Adipocyte (in vitro differentiated cells): ENCODE measurements around the gene MIDN.

ENCODE experiments used
- DNase-seq: peaks from one replicate; pipeline ENCODE4 v3.0.0-alpha.2; 2015; ENCODE audit warnings: low read depth
- H3K27me3 ChIP-seq: replicated peaks from 2 replicates; pipeline ENCODE4 v1.7.0; 2013; ENCODE audit warnings: mild to moderate bottlenecking, low read length, moderate library complexity; ENCODE audit not compliant: control insufficient read depth, insufficient read depth
- H3K36me3 ChIP-seq: 2 replicates; pipeline ENCODE4 v1.7.0; 2013; ENCODE audit warnings: low read length, mild to moderate bottlenecking, moderate library complexity; ENCODE audit not compliant: control insufficient read depth, insufficient read depth, severe bottlenecking
- H3K4me1 ChIP-seq: 2 replicates; pipeline ENCODE4 v1.7.0; 2013; ENCODE audit warnings: mild to moderate bottlenecking, low read length, moderate library complexity; ENCODE audit not compliant: control insufficient read depth, insufficient read depth
- H3K4me3 ChIP-seq: 2 replicates; pipeline ENCODE4 v1.7.0; 2013; ENCODE audit warnings: mild to moderate bottlenecking, low read length, moderate library complexity
- H3K9ac ChIP-seq: 2 replicates; pipeline ENCODE4 v1.7.0; 2013; ENCODE audit warnings: mild to moderate bottlenecking, low read length, moderate library complexity
- H3K9me3 ChIP-seq: 2 replicates; pipeline ENCODE4 v1.7.0; 2013; ENCODE audit warnings: mild to moderate bottlenecking, low read length, moderate library complexity; ENCODE audit not compliant: control insufficient read depth

Gene MIDN

DNA sequence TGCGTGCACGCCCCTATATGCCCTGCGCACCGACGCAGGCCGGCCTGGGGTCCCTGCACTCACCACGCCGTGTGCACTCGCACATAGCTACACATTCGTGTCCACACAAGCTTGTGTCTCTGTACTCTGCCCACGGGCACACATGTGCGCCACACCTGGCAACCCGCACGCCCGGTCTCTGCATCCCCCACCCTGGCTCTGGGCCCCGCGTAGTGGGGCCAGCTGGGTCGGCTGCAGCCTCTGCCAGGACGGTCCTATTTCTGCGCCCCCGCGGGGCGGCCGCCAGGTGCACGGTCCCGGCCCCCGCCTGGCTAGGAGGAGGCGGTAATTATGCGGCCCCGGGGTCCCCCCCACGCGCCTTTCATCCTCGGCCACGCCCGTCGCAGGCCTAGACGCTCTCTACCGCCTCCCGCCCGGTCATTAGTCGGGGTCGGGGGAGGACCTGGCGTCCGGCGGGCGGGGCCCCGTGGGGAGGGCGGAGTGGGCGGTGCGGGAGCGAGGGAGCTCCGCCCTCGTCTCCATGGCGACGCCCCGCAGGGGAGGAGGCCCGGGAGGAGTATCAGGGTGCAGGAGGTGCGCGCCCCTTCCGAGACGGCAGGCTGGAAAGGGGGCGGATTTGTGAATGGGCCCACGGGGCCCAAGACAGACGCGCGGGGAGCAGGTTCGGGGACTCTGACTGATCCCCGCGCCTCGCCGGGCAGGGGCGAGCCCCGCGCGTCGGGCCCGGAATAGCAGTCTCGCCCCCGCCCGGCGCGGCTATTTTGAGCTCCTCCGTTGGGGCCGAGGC, 17.9 kb downstream of the MIDN start:
- peak; percentile 93 for DNase-seq

DNA sequence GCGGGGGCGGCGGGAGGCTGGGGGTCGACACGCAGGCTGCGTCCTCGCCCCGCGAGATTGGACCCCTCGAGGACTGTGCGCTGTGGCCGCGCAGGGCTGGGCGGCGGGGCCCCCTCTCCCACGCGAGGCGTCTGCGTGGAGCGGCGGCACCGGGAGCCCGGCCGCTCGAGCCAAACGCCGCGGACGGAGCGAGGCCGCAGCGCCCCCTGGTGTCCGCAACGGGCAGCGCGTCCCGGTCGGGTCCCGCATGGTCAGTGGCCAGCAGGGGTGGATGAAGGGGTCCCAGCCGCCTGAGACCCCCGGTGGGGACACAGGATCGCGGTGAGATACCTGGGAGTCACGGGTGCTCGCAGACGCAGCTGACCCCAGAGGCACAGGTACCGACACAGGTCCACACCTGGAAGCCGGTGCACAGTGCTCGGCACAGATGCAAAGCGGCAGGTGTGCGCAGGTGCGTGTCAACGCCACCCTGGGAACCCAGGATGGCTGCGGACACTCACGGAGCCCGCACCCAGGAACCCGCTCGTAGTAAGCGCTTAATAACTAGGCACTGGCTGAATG, 18.6 kb downstream of the MIDN start:
- DNase-seq = peak; percentile 84
- H3K4me1 ChIP-seq = peaks cover 57% of the 10 kb centered on the region
- H3K27me3 ChIP-seq = no peaks in the 10 kb centered on the region

More for the DNA sequence above, 17.9 kb downstream of the MIDN start:
- peaks cover 57% of the 10 kb centered on the region for H3K4me1 ChIP-seq
- peak overlapping the region; percentile 76 for H3K4me3 ChIP-seq
- H3K27me3 ChIP-seq = no peaks in the 10 kb centered on the region
- no peaks in the 10 kb centered on the region for H3K9me3 ChIP-seq
- peaks cover 7% of the 10 kb centered on the region for H3K36me3 ChIP-seq
- H3K9ac ChIP-seq = peak overlapping the region; percentile 90

DNA sequence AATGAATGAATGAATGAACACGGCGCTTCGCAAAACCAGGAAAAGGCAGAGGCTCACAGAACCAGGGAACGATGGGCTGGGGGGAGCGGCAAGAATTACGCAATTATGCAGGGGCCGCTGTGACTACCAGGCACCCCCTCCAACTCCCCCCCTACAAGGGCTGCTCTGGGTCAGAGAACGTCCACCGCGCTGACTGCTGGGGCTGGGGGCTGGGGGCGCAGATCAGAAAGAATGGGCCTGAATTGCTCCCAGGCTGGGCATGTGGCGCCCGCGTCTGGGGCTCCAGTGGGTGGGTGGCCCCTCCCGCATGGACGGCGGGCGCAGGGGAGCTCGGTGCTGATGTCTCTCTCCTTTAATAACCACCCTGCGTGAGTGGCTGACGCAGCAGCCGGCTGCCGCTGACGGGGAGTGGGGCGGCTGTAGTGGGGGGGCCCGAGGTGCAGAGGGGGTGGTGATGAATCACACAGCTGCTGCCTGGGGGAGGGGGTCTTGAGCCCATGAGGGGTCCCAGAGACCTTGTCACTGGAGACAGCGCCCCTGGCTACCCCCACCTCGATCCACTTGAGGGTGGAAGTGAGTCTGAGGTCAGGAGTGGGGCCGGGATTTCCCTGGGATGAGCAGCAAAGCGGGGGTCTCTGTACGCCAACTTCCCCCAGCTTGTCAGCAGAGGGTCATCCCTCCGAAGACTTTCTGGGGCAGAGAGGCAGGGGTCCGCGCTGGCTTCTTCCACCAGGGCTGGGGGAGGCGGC, 19.3 kb downstream of the MIDN start:
- H3K27me3 ChIP-seq = no peaks in the 10 kb centered on the region
- DNase-seq = no peak
- peak overlapping the region; percentile 72 for H3K4me3 ChIP-seq
- no peaks in the 10 kb centered on the region for H3K9me3 ChIP-seq
- H3K36me3 ChIP-seq = peaks cover 20% of the 10 kb centered on the region
- peaks cover 56% of the 10 kb centered on the region for H3K4me1 ChIP-seq
- peak overlapping the region; percentile 90 for H3K9ac ChIP-seq

More for the DNA sequence above, 18.6 kb downstream of the MIDN start:
- Histone ChIP-seq H3K9ac (peak overlapping the region; percentile 90), H3K4me3 (peak overlapping the region; percentile 72), H3K36me3 (peaks cover 14% of the 10 kb centered on the region), H3K9me3 (no peaks in the 10 kb centered on the region)

DNA sequence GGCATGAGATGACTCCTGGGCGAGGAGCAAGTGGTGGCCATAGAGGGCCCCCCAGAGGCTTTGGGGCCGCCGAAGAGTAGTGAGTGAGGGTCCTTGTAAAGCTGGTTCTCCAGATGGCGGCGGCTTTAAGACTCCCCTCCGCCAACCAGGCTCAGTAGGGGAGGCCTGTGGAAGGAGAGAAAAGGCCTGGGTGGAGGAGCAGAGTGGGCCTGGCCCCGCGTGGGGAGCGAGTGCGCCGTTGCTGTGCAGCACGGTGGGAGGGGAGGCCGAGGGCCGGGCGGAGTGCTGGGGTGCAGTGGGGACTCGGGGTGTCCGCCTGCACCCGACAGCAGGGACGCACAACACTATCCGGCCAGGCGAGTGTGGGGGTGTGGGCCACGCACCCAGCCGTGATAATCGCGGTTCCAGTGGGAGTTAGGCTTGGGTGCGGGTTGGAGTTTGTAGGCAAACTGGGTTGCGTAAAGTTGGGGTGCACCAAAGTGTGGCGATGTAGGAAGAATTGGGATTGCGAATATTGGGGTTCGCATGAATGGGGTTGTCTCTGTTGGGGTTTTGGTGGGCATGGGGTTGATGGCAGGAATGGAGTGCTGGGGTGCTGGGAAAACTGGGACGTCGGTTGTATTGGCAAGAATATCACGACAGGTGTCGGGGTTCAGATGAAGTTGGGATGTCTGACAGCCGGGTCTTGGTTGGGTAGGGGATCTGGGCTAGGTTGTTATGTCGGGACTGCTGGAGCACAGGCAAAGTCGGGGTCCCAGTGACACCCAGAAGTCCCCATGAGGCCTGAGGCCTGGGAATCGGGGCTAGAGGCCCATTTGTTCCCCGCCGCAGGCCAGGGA, 20.1 kb downstream of the MIDN start:
- DNase-seq = no peak
- Histone ChIP-seq H3K27me3 (no peaks in the 10 kb centered on the region), H3K4me3 (peak overlapping the region; percentile 72), H3K4me1 (peaks cover 62% of the 10 kb centered on the region), H3K36me3 (peaks cover 28% of the 10 kb centered on the region), H3K9me3 (no peaks in the 10 kb centered on the region), H3K9ac (peak overlapping the region; percentile 90)

DNA sequence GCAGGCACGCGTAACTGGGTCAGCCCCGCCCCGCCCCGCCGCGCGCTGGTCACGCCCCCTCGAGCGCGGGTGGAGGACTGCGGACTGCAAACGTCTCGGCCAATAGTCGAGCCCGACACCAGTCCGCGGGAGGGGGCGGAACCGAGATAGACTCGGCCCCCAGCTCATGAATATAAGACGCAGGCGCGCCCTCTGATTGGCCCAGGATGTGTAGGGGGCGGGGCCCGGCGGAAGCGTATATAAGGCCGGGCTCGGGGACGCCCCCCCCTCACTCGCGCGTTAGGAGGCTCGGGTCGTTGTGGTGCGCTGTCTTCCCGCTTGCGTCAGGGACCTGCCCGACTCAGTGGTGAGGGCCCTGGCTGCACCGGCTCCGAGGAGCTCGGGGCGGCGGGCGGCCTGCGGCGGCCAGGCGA, 20.7 kb downstream of the MIDN start, which contains the start of gene CIRBP:
CIRBP (plus strand) TSS at position 268 of the 413 bp plus-strand sequence. CDS start 1,602 bp downstream, outside the sequence.
- peak within 1 kb of the TSS; percentile 86 for H3K4me3 ChIP-seq
- no peaks in the 10 kb centered on the region for H3K9me3 ChIP-seq
- H3K36me3 ChIP-seq = peaks cover 35% of the 10 kb centered on the region
- peaks cover 68% of the 10 kb centered on the region for H3K4me1 ChIP-seq
- no peaks in the 10 kb centered on the region for H3K27me3 ChIP-seq
- peak; percentile 100 for DNase-seq
- H3K9ac ChIP-seq = peak within 1 kb of the TSS; percentile 95

DNA sequence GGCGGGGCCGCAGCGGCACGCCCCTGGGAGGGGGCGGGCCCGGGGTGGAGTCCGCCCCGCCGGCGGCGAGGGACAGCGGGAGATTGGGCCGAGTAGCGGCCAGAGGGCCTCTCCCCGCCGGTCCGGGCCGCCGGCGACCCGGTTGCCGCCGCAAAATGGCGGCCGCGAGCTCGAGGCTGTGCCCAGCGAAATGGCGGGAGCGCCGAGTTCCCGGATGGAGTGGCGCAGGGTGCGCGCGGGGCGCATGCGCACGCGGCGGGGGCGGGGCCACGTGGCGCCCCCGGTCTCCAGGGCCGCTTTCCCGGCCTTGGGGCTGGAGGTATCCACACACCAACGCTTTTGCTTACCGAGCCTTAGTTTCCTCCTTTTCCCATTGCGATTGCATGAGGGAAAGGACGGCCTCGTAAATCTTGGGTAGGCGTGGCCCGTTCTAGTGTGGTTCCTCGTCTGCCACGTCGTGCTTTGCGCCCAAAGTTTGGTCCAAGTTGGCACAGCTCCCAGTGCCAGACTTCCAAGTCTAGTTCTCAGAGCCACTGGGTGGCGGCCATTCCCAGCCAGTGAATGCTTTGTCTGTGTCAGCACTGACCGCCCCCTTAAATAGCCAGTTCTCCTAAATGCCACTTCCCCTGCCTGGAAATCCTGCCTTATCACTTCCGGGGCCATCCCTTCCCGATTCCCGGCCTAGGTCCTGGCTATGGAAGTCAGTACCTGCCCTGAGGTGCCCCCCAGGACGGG, 21.3 kb downstream of the MIDN start:
- no peaks in the 10 kb centered on the region for H3K9me3 ChIP-seq
- peaks cover 74% of the 10 kb centered on the region for H3K4me1 ChIP-seq
- no peaks in the 10 kb centered on the region for H3K27me3 ChIP-seq
- H3K36me3 ChIP-seq = peaks cover 40% of the 10 kb centered on the region
- peak; percentile 92 for DNase-seq
- peak overlapping the region; percentile 95 for H3K9ac ChIP-seq
- H3K4me3 ChIP-seq = peak overlapping the region; percentile 86

DNA sequence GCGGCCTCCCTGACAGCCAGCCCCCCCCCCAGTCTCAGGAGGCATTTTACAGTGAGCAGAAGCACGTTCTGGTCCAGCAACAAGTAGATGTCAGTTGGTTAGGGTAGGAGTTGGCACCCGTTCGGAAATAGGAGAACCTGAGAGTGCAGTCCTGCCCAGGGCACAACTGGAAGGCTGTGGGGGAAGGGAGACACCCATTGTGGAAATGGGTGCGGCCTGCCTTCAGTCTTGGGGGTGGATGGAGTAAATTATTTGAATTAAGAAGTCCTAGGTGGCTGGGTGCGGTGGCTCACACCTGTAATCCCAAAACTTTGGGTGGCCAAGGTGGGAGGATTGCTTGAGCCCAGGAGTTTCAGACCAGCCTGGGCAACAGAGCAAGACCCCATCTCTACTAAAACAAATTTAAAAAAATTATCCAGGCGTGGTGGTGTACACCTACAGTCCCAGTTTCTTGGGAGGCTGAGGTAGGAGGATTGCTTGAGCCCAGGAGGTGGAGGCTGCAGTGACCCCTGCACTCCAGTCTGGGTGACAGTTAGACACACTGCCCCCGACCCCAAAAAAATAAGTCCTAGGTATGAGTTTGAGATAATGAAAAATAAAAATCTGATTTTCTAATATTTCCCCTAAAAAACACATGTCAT, 21.9 kb downstream of the MIDN start:
- Histone ChIP-seq H3K27me3 (no peaks in the 10 kb centered on the region), H3K9ac (peak overlapping the region; percentile 95), H3K4me3 (peak overlapping the region; percentile 86), H3K36me3 (peaks cover 44% of the 10 kb centered on the region), H3K9me3 (no peaks in the 10 kb centered on the region), H3K4me1 (peaks cover 74% of the 10 kb centered on the region)
- peak; percentile 43 for DNase-seq

DNA sequence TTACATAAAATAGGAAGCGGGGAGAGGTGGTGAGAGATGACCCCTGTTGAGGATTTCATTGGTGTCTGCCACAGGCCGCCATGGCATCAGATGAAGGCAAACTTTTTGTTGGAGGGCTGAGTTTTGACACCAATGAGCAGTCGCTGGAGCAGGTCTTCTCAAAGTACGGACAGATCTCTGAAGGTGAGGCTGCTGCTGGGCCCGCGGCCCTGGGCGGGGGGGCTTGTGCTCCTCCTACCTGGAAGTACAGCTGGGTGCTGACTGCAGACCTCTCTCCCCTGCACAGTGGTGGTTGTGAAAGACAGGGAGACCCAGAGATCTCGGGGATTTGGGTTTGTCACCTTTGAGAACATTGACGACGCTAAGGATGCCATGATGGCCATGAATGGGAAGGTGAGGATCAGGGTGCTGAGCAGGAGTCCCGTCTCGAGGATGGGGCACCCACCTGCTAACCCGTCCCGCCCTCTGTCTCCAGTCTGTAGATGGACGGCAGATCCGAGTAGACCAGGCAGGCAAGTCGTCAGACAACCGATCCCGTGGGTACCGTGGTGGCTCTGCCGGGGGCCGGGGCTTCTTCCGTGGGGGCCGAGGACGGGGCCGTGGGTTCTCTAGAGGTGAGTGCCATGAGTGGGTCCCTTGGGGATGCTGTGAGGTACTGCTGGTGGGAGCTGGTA, 22.6 kb downstream of the MIDN start:
- no peak for DNase-seq
- H3K9me3 ChIP-seq = no peaks in the 10 kb centered on the region
- H3K4me1 ChIP-seq = peaks cover 70% of the 10 kb centered on the region
- H3K9ac ChIP-seq = peak overlapping the region; percentile 95
- peaks cover 44% of the 10 kb centered on the region for H3K36me3 ChIP-seq
- H3K27me3 ChIP-seq = no peaks in the 10 kb centered on the region
- H3K4me3 ChIP-seq = peak overlapping the region; percentile 86

DNA sequence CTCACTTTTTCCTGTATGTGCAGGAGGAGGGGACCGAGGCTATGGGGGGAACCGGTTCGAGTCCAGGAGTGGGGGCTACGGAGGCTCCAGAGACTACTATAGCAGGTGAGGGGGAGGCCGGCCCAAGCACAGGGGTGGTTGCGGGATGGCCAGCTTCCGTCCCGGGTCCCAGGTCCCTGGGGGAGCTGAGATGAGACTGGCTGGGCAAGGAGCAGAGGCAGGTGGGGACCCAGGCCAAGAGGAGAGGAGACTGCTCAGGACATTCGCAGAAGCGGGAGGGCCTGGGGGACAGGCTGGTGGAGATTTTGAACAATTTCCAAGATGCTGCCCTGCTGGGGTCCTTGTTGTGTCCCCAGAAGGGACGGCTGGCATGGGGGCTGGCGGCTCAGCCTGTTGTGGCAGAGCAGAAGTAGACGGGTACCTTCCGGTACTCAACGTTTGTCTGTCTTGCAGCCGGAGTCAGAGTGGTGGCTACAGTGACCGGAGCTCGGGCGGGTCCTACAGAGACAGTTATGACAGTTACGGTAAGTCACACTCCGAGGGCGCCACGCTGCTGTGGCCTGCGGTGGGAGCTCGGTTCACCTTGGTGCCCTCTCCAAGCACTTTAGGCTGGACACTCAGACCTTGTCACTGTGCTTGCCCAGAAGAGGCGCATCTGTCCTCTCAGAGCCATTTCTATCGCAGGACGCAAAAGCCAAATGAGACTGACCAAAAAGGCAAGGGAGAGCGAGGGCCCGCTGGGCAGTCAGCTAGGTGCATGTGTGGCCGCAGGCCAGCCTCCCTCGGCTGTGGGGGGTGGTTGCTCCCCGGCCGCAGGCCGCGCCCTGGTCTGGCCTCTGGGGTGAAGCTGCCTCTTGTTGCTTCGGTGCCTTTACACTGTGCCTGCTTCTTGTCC, 23.4 kb downstream of the MIDN start:
- no peaks in the 10 kb centered on the region for H3K9me3 ChIP-seq
- DNase-seq = no peak
- H3K9ac ChIP-seq = peak overlapping the region; percentile 95
- no peaks in the 10 kb centered on the region for H3K27me3 ChIP-seq
- H3K4me3 ChIP-seq = peak overlapping the region; percentile 86
- H3K4me1 ChIP-seq = peaks cover 74% of the 10 kb centered on the region
- peaks cover 44% of the 10 kb centered on the region for H3K36me3 ChIP-seq
